ENCODE results near the gene CDK5RAP3.
"Not testable (repeated sequence)": the region's sequence is repeated elsewhere in the genome, so short reads cannot be mapped to it uniquely, and the experiment has no call there.

The CDK5RAP3 gene

GRCh38 chr17:48002266-48002915, 31.5 kb downstream of the CDK5RAP3 start:
- peak; percentile 40 for DNase-seq

- no peak for DNase-seq
Observed at GRCh38 chr17:48002916-48003416, 32.1 kb downstream of the CDK5RAP3 start.

DNA sequence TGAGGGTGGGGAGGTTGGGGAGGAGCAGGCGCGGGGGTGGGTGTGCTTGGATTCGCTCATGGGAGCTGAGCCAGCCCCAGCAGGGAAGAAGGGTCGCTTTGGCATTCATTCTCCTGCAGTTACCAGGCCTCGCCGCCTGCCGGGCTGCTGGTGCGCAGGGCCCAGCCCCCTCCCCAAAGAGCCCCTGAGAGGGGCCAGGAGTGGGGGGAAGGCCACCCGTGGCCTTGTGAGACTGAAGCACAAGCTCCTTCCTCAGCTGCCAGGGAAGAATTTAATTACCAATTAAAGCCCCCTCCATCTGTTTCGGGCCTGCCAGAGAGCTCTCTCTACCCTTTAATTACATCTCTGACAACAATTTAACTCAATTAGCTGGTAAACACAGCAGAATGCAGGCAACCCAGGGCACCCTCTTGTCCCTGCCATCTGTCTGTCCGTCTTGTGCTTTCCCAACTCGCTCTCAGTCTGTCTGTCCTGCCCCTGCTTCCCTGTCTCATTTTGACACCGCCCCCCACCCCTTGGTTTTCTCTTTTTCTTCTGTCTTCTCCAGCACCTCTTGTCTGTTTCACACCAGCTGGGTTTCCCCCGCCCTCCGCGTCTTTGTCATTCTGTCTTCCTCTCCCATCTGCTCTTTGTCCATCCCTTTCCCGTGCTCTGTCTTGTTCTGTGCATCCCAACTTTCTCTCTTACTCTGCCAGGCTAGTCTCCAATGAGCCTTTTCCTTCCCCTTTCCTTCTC, 32.7 kb downstream of the CDK5RAP3 start:
- no peak for DNase-seq

- DNase-seq: peak; percentile 50
Observed at GRCh38 chr17:48004983-48005382, 34.1 kb downstream of the CDK5RAP3 start.

DNA sequence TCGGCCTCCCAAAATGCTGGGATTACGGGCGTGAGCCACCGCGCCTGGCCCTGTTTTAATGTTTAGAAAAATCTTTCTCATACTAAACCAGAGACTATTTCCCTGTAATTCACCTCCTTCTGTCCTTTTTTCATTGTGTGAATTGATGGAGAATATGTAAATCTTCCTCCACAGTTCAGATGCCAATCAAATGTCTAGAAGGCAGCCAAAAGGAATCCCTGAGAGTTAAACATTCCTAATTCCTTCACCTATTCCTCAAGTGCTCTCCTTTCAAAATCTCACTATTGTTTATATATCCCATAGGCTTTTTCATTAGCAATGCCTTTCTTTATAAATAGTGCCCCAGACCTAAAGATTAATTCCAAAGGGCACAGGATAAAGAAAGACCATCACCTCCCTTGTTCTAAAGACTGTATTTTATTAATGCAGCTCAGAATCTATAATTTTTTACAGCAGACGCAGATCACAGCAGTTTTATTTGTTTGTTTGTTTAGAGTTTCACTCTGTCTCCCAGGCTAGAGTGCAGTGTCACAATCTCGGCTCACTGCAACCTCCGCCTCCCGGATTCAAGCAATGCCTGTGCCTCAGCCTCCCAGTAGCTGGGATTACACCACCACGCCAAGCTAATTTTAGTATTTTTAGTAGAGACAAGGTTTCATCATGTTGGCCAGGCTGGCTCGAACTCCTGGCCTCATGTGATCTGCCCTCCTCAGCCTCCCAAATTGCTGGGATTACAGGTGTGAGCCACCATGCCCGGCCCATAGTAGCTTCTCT, 36.2 kb downstream of the CDK5RAP3 start:
- no peak for DNase-seq

DNA sequence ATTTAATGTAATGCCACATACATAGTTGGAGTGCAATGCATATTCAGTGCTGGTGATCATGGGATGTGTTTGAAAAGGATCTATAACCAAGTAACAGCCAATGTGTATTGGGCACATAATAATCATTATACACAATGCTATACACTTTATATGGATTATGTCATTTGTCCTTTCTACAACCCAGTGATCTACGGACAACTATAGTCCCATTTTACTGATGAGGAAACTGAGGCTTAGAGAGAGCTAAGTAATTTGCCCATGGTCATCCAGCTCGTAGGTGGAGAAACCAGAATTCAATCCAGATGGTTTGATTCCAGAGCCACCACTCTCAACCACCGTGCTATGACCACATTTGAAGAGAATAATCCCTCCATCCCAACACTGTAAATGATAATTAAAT, 39.3 kb downstream of the CDK5RAP3 start:
- DNase-seq: no peak

DNA sequence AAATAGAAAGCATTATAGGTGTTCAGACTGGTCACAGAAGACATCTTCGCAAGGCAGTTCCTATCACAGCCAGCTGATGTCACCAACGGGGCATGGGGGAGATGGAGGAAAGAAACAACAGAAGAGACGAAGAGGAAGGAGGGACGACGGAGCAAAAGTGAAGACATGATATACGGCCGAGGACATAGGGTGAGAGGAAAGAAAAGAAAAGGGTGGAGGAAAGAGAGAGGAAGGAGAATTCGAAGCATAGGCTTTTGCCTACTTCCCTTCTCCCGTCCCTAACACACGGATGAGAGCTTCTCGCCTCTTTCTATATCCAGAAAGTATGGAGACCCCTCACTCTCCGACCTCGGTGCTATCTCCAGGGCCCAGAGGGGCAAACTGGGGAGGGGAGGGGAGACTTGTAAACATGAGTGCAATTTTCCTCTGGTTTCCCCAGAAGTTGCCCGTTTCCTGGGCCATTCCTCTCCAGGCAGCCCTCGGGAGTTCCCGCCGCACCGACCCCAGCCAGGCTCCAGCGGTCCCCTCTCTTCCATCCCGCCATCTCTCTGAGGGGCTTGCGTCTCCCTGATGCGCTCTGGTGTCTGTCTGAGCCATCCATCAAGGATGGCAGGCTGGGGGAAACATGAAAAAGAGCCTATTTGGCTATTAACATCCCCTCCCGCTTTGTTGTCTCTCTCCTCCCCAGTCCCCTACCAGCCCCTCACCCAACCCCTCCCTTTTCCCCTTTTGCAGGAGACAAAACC, 40.7 kb downstream of the CDK5RAP3 start:
- peak; percentile 73 for DNase-seq

DNA sequence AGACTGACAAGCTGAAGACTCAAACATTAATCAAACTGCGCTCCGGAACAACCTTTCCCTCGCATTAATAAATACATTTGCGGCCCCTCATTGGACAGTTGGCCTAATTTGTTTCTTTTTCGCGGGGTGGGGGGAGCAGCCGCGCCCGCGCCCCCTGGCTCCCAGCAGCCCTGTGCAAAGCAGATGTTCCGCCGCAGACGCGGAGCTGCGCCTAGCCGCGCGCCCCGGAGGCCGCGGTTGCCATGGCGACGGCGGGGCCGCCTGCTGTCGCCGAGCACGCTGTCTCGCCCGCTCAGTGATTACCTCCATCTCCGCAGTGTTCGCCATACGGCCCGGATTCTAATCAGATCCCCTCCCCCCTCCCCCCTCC, 41.2 kb downstream of the CDK5RAP3 start:
- peak; percentile 80 for DNase-seq

GRCh38 chr17:48012654-48013053, 41.7 kb downstream of the CDK5RAP3 start:
- DNase-seq: no peak

- no peak for DNase-seq
Observed at GRCh38 chr17:48013876-48014594, 43.1 kb downstream of the CDK5RAP3 start.

DNA sequence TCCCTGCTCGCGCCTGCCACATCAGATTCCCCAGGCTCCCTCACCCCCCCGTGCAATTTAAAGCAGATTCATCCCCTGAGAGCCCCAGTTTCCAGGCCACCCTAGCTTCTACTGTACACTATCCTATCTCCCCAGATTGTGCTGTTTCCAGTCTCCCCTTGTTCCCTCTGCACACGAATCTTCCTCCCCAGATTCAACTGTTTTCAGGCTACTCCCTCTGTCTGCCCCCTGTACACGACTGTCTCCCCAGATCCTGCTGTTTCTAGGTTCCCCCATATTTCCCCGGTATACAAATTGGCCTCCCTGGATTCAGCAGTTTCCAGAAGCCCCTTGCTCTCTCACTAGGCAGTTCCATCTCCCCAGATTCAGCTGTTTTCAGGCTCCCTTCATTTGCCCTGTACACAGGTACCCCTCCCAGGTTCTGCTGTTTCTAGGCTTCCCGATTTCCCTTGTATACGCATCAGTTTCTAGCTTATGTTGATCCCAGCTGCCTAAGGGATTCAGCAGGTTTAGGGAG, 43.7 kb downstream of the CDK5RAP3 start:
- no peak for DNase-seq

- DNase-seq: no peak
Observed at GRCh38 chr17:48016112-48016511, 45.2 kb downstream of the CDK5RAP3 start.

DNA sequence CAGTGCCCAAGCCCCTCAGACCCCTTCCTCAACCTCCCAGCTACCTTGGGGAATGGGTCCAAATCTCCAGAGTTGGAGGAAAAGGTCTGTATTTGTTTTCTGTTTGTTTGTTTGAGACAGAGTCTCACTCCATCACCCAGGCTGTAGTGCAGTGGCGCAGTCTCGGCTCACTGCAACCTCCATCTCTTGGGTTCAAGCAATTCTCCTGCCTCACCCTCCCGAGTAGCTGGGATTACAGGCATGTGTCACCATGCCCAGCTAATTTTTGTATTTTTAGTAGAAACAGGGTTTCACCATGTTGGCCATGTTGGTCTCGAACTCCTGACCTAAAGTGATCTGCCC, 46.9 kb downstream of the CDK5RAP3 start:
- DNase-seq: not testable (repeated sequence)

DNA sequence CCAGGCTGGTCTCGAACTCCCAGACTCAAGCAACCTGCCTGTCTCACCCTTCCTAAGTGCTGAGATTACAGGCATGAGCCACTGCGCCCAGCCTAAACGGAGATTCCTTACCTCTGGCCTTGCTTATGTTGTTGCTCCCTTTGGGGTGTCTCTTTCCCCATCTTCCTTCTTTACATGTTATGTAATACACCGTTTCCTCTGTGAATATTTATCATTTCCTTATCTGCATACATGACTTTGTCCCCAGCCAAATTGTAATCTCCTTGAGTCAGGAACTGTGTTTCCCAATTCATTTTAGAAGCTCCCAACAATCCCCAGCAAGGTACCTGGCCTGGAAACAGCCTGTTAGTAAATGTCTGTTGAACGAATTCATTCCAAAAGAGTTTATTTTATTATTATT, 51.0 kb downstream of the CDK5RAP3 start:
- no peak for DNase-seq

DNA sequence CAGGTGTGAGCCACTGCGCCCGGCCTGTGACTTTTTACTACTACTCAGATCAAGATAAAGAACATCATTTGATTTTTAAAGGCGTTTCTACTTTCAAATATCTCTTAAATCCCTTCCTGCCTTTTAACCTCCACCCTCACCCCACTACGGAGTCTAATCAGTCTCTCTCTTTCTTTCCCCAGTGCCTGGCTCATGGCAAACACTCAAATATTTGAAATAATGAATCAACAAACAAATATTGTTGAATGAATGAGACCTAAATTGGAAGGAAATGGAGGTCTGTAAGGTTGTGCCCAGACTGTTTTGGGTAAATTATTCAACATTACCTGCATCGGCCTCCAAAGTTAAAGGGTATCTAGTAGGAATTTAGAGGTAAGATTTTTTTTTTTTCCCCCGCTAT, 52.0 kb downstream of the CDK5RAP3 start:
- DNase-seq: no peak

- peak; percentile 76 for DNase-seq
Observed at GRCh38 chr17:48023400-48024148, 52.7 kb downstream of the CDK5RAP3 start.

GRCh38 chr17:48024149-48025039, 53.5 kb downstream of the CDK5RAP3 start:
- peak; percentile 65 for DNase-seq

DNA sequence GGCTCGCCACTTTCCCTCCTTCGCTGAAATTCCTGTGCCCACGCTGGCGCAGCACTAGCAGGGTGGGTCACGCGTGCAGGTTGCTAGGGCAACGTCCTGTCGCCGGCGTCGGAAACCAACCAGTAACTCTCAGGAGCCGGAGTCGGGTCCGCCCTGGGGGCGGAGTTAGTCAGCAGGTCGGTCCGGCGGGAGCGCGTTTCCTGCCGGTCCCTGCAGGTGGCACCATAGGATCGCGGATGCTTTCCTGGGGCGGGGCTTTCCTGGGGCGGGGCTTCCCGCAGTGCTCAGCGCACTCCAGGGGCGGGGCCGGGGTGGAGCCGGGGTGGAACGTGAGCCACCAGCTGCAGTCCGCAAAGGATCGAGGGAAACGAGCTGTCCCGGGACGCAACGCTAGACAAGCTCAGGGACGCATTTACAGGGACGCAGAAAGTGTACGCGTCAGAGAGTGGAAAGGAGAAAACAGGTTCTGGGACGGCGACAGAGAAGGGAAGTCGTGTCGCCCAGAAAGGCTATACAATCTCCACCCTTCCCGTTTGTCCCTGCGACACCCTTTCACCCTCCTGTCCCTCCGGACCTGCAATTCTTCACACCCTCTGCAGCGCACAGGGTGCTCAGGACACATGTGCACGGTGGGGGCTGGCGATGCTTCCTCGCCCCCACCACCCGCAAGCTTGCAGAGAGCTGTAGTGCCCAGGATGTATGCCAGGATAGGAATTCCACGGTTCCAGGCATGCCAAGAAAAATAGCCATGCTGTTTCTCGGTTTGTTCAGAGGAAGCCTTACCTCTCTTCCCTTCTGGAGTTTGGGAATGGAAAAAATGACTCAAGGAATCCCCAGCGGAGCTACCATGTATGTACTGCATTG, 54.4 kb downstream of the CDK5RAP3 start:
- peak; percentile 99 for DNase-seq

- no peak for DNase-seq
Observed at GRCh38 chr17:48025904-48026501, 55.1 kb downstream of the CDK5RAP3 start.
